ENCODE results near the gene CRIP2.

GRCh38 chr14:105505101-105505500 is 30.5 kb downstream of the CRIP2 start:
- no peak for TF ChIP-seq CTCF (optimal IDR thresholded peaks at IDR 0.05 in 1 of 3, IDR thresholded peaks at IDR 0.05 in 1 of 3, conservative IDR thresholded peaks at IDR 0.05 in 1 of 3; ENCODE audit: extremely low read depth in 1 of 3, insufficient read depth in 2 of 3, low read length in 3 of 3)
- no peak for TF ChIP-seq EZH2 (IDR thresholded peaks at IDR 0.05; ENCODE audit: low read length)

All from keratinocyte (primary cell).